Esophagus muscularis mucosa (tissue), 4 donors: ENCODE results near the gene ALG6. TPM values are rescaled to one million over a fixed set of nuclear protein-coding genes. Genes with fewer than 3 reads are reported as not detected.

Source experiments
- DNase-seq: peaks from one replicate; pipeline ENCODE4 v3.0.0-alpha.2; 2017; ENCODE audit errors: extremely low spot score
- H3K27ac ChIP-seq, 4 donors: fragments of 200-600 bp; sonication (generic); replicated peaks in 1 of 4; 1 replicate in 3 of 4; 2 replicates in 1 of 4; pipeline ENCODE4 v1.5.1; 2016 to 2019; ENCODE audit warnings: mild to moderate bottlenecking in 1 of 4
- H3K27me3 ChIP-seq, 4 donors: fragments of 200-600 bp; sonication (generic); one replicate each; pipeline versions ENCODE4 v1.5.1 to v1.6.0; 2016 to 2019
- H3K36me3 ChIP-seq, 4 donors: fragments of 200-600 bp; sonication (generic); one replicate each; pipeline ENCODE4 v1.5.1; 2016 to 2019
- H3K4me1 ChIP-seq, 4 donors: fragments of 200-600 bp; sonication (generic); one replicate each; pipeline ENCODE4 v1.5.1; 2016 to 2019
- H3K4me3 ChIP-seq, 4 donors: fragments of 200-600 bp; sonication (generic); 1 replicate in 2 of 4; 2 replicates in 2 of 4; pipeline ENCODE4 v1.5.1; 2016 to 2019; ENCODE audit warnings: mild to moderate bottlenecking in 4 of 4, moderate library complexity in 1 of 4
- H3K9me3 ChIP-seq, 4 donors: fragments of 200-600 bp; sonication (generic); 1 replicate in 3 of 4; 2 replicates in 1 of 4; pipeline ENCODE4 v1.5.1; 2016 to 2019
- CTCF ChIP-seq, 3 experiments: fragments of 200-600 bp in 2 of 3; fragments of 450-650 bp in 1 of 3; sonication (generic) in 2 of 3; IDR thresholded peaks; one replicate each; pipeline ENCODE4 v1.5.1; 2017 to 2019; ENCODE audit warnings: antibody characterized with exemption in 3 of 3, mild to moderate bottlenecking in 2 of 3, moderate library complexity in 1 of 3
- EP300 ChIP-seq: sonication (generic); formaldehyde crosslinking; IDR thresholded peaks from one replicate; pipeline ENCODE4 v1.6.1; 2017; ENCODE audit warnings: antibody characterized with exemption
- POLR2A ChIP-seq: fragments of 450-650 bp; IDR thresholded peaks from one replicate; pipeline ENCODE4 v1.6.1; 2017; ENCODE audit warnings: antibody characterized with exemption, moderate library complexity, mild to moderate bottlenecking, low read depth
- POLR2AphosphoS5 ChIP-seq, 2 donors: sonication (generic); formaldehyde crosslinking; IDR thresholded peaks; one replicate each; pipeline ENCODE4 v1.6.1; 2017; ENCODE audit warnings: antibody characterized with exemption in 2 of 2
- WGBS: methylation state at CpG from one replicate; pipeline ENCODE4 v1.1.5; 2018; 5-methylcytosine and 5-hydroxymethylcytosine counted together
- intact Hi-C: fragments of 100-400 bp; cut with DNase I; formaldehyde crosslinking; loops from one replicate; pipeline ENCODE4 v1.15.1; 2023
- total RNA-seq, 4 donors: library from RNA; depleted of rRNA; stranded (reverse); fragments of >200 nt; gene quantifications; one replicate each; pipeline versions ENCODE4 v1.1.0 to v1.2.1, GENCODE V29; 2016

Gene ALG6
- total RNA-seq, 4 donors from 2014 or later, result 3.6 to 10.7 (median 4.9) TPM

DNA sequence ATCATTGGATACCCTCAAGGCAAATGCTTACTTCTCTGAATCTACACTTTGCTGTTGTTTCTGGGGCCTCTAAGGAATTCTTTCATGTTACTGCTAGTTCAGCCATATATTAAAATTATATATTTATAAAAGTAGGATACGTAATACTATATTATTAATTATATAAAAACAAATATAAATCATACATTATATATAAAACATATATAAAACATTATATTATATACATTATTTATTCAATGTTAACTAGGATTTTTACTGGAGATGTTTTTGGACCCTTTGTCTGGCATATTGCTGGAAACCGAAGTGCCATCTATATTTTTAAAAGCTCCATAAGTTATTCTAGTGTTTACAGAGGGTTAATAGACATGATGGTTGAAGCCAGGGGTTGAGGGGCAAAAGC lies 12.2 kb downstream of the ALG6 start:
- intact Hi-C loops, result no loop called here
- 98% methylated on average over 2 of the region's 2 CpGs for WGBS
- no peak for DNase-seq
- no peaks in the 10 kb centered on the region for H3K9me3 ChIP-seq
- no peak overlapping the region for H3K27ac ChIP-seq
- H3K27me3 ChIP-seq, result no peaks in the 10 kb centered on the region
- H3K4me3 ChIP-seq, result no peak overlapping the region
- H3K4me1 ChIP-seq, result no peaks in the 10 kb centered on the region
- peaks cover 0 to 18% (median 2%) of the 10 kb centered on the region in 4 donors for H3K36me3 ChIP-seq
- TF ChIP-seq POLR2A, result no peak
- no peak for TF ChIP-seq POLR2AphosphoS5 (IDR thresholded peaks at IDR 0.05)
- no peak for TF ChIP-seq CTCF (IDR thresholded peaks at IDR 0.05)
- no peak for TF ChIP-seq EP300

GRCh38 chr1:63381741-63382140 lies 14.3 kb downstream of the ALG6 start:
- no peak for DNase-seq
- intact Hi-C loops, result no loop called here
- H3K4me3 ChIP-seq, result no peak overlapping the region
- no peak for TF ChIP-seq EP300
- no peaks in the 10 kb centered on the region for H3K9me3 ChIP-seq
- no peak overlapping the region for H3K27ac ChIP-seq
- H3K4me1 ChIP-seq, result no peaks in the 10 kb centered on the region
- no peaks in the 10 kb centered on the region for H3K27me3 ChIP-seq
- 81% methylated on average over 1 of the region's 1 CpG for WGBS
- peaks cover 0 to 13% (median 0%) of the 10 kb centered on the region in 4 donors for H3K36me3 ChIP-seq

DNA sequence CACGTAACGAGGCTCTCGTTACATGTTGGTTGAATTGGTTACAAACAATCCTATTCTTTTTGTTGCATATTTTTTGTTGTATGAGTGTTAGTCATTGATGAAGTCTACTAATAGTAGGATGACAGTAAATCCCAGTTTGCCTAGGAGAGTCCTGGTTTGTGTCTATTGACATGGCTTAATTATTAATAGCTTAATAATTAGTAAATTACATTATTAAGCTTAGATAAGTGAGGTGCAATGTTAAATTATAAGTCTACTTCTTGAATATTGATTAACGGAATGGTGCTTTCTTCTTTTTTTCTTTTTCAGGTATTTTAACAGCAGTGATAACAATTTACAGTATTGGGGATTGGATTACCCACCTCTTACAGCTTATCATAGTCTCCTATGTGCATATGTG lies 34.5 kb downstream of the ALG6 start:
- Histone ChIP-seq H3K4me3 (no peak overlapping the region), H3K27me3 (no peaks in the 10 kb centered on the region), H3K4me1 (no peaks in the 10 kb centered on the region), H3K27ac (no peak overlapping the region), H3K9me3 (no peaks in the 10 kb centered on the region), H3K36me3 (peaks cover 0 to 34% (median 9%) of the 10 kb centered on the region in 4 donors)
- no peak for DNase-seq
- TF ChIP-seq CTCF (IDR thresholded peaks at IDR 0.05) (no peak), POLR2AphosphoS5 (IDR thresholded peaks at IDR 0.05) (no peak), EP300 (no peak), POLR2A (no peak)
- WGBS, result 72% methylated on average over 4 of the region's 4 CpGs
- intact Hi-C loops, result no loop called here

DNA sequence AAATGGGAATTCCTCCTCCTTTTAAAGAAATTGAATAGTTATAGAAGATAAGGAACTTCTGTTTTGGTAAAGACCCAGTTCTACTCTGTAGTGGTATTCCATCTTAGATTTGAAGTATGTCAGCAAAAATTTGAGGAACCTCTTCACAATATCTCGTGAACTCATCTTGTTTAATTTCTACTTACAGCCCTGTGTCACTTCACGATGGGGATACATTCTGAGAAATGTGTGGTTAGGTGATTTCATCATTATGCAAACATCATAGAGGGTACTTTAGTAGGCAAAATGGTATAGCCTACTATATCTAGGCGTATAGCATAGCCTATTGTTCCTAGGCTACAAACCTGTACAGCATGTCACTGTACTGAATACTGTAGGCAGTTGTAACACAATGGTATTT lies 36.0 kb downstream of the ALG6 start:
- Histone ChIP-seq H3K36me3 (peaks cover 0 to 22% (median 8%) of the 10 kb centered on the region in 4 donors), H3K4me1 (no peaks in the 10 kb centered on the region), H3K4me3 (no peak overlapping the region), H3K27ac (no peak overlapping the region), H3K9me3 (no peaks in the 10 kb centered on the region), H3K27me3 (no peaks in the 10 kb centered on the region)
- no peak for DNase-seq
- intact Hi-C loops, result no loop called here
- 56% methylated on average over 3 of the region's 3 CpGs for WGBS
- TF ChIP-seq POLR2AphosphoS5 (IDR thresholded peaks at IDR 0.05) (no peak), EP300 (no peak), POLR2A (no peak), CTCF (IDR thresholded peaks at IDR 0.05) (no peak)

DNA sequence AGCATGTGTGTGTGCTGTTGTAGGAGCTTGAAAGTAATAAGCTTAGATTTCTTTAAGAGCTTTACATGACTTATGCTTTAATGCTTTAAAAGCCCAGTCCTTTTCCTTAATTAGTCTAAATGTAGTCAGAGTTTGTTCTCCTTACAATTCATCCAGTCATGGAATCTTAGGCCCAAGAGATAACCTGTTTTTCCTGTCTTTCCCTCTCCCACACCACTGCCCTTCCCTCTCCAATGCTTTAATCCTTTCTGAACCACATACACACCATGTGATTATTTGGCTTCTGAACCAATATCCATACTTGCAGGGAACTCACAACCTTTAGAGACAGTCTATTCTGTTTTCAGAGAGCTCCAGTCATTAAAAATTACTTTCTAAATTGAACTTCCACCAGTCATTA lies 37.6 kb downstream of the ALG6 start:
- H3K4me1 ChIP-seq, result no peaks in the 10 kb centered on the region
- no peak for DNase-seq
- no peak overlapping the region for H3K4me3 ChIP-seq
- no peaks in the 10 kb centered on the region for H3K9me3 ChIP-seq
- peaks cover 0 to 20% (median 6%) of the 10 kb centered on the region in 4 donors for H3K36me3 ChIP-seq
- H3K27me3 ChIP-seq, result no peaks in the 10 kb centered on the region
- no peak for TF ChIP-seq EP300
- TF ChIP-seq POLR2A, result no peak
- TF ChIP-seq POLR2AphosphoS5 (IDR thresholded peaks at IDR 0.05), result no peak
- TF ChIP-seq CTCF (IDR thresholded peaks at IDR 0.05), result no peak
- H3K27ac ChIP-seq, result no peak overlapping the region
- intact Hi-C loops, result no loop called here
